Measurements from ENCODE around the gene TFAP2D. TPM values are rescaled to one million over a fixed set of nuclear protein-coding genes. Genes with fewer than 3 reads are reported as not detected.

TFAP2D gene
- not detected in 2 replicates for total RNA-seq

GRCh38 chr6:50713226-50713625 is at the start of gene TFAP2D:
Gene TFAP2D, plus strand, starts transcription at chr6:50713526. Its CDS starts 530 bp downstream, at chr6:50714056.

GRCh38 chr6:50818673-50819072 is 105.3 kb downstream of the TFAP2D start, which contains the start of gene TFAP2B:
Gene TFAP2B, plus strand, starts transcription at chr6:50818871. Its CDS starts 21 bp downstream, at chr6:50818892.

Other genes starting within 250 kb of the TFAP2D start
- gene TFAP2B, start 105.3 kb downstream of the TFAP2D start, total RNA-seq: not detected in 2 replicates

All from epithelial cell of umbilical artery (primary cell).